ENCODE measurements around the gene TBL3.

The TBL3 gene

DNA sequence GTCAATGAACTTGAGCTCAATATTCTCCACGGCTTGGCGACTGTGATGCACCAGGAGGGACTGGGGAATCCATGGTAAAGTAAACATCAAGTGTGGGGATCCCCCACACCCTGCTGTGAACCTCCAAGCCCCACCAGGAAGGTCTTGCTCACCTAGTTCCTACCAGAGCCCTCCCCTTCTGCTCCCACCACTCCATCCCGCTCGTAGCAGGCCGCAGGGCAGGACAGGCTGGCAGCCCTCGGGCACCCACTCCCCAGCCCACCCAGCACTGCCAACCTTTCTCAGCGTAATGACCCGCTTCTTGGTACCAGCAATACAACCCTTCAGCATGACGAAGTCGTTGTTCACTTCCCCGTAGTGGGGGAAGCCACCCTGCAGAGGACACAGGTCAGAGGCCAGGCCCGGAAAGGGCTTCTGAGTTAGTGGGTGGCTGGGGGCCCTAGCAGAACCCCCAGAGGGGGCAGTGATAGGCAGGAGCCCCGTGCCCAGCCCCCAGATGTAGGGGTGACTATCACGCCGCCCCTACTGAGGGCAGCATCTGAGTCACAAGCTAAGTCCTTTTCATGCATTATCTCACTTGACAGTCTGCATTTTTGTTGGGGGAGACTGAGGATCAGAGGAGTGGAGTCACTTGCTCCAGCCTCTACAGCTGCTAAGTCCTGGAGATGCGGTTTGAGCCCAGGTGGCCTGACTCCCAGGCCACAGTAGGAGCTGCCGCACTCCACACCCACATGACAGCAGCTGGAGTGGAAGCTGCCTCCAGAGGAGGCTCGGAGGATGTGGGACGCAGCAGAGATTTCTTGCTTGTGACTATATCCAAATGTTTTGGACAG lies 26.1 kb upstream of the TBL3 start:
- no peak for TF ChIP-seq TAF1 (IDR thresholded peaks at IDR 0.05; ENCODE audit: borderline replicate concordance, insufficient read depth, low read length)
- TF ChIP-seq SIN3A (IDR thresholded peaks at IDR 0.05; ENCODE audit: borderline replicate concordance, insufficient read depth, low read length): no peak
- TF ChIP-seq FOXP2 (optimal IDR thresholded peaks at IDR 0.05; ENCODE audit: borderline replicate concordance, extremely low read depth, extremely low read length, insufficient read depth): no peak
- TF ChIP-seq, protein P1, sequence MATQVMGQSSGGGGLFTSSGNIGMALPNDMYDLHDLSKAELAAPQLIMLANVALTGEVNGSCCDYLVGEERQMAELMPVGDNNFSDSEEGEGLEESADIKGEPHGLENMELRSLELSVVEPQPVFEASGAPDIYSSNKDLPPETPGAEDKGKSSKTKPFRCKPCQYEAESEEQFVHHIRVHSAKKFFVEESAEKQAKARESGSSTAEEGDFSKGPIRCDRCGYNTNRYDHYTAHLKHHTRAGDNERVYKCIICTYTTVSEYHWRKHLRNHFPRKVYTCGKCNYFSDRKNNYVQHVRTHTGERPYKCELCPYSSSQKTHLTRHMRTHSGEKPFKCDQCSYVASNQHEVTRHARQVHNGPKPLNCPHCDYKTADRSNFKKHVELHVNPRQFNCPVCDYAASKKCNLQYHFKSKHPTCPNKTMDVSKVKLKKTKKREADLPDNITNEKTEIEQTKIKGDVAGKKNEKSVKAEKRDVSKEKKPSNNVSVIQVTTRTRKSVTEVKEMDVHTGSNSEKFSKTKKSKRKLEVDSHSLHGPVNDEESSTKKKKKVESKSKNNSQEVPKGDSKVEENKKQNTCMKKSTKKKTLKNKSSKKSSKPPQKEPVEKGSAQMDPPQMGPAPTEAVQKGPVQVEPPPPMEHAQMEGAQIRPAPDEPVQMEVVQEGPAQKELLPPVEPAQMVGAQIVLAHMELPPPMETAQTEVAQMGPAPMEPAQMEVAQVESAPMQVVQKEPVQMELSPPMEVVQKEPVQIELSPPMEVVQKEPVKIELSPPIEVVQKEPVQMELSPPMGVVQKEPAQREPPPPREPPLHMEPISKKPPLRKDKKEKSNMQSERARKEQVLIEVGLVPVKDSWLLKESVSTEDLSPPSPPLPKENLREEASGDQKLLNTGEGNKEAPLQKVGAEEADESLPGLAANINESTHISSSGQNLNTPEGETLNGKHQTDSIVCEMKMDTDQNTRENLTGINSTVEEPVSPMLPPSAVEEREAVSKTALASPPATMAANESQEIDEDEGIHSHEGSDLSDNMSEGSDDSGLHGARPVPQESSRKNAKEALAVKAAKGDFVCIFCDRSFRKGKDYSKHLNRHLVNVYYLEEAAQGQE (IDR thresholded peaks at IDR 0.05; ENCODE audit: insufficient read depth in 1 of 2, low read depth in 2 of 2, low read length in 2 of 2): no peak
- no peak for TF ChIP-seq POLR2AphosphoS5 (IDR thresholded peaks at IDR 0.05; ENCODE audit: low read depth, low read length)

DNA sequence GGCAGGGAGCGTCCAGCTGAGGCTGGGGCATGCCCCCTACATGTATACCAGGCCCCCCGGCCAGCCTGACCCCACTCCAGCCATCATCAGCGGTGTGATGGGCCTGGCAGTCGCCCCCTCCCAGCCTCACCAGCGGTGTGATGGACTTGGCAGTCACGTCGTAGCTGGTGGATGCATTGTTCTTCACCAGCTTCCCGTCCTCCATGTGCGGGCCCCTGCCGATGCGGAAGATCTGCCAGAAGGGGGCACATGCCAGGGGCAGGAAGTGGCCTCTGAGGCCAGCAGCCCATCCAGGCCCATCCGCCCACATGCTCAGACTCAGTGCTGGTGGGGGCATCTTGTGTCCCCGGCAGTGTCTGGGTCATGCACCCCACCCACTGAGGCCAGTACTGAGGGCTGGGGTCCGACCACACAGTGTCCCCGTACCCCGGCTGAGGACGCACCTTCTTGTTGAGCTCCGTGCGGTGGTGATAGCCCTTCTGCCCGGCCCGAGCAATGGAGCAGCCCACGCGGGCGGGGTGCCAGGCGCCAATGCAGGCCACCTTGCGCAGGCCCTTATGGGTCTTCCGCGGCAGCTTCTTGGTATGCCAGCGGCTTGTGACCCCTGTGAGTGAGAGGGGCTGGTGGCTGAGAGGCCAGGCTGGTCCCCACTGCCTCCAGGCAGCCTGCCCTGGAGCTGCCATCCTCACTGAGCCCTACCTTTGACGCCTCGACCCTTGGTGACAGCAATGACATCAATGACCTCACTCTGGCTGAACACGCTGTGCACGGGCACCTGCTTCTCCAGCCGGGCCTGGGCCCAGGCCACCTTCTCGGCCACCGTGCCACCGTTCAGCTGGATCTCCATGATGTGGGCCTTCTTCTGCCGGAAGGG lies 25.1 kb upstream of the TBL3 start:
- TF ChIP-seq POLR2AphosphoS5 (IDR thresholded peaks at IDR 0.05; ENCODE audit: low read depth, low read length): no peak
- no peak for TF ChIP-seq TAF1 (IDR thresholded peaks at IDR 0.05; ENCODE audit: borderline replicate concordance, insufficient read depth, low read length)
- TF ChIP-seq FOXP2 (optimal IDR thresholded peaks at IDR 0.05; ENCODE audit: borderline replicate concordance, extremely low read depth, extremely low read length, insufficient read depth): no peak
- no peak for TF ChIP-seq SIN3A (IDR thresholded peaks at IDR 0.05; ENCODE audit: borderline replicate concordance, insufficient read depth, low read length)
- TF ChIP-seq, protein P1 (IDR thresholded peaks at IDR 0.05; ENCODE audit: insufficient read depth in 1 of 2, low read depth in 2 of 2, low read length in 2 of 2): no peak

DNA sequence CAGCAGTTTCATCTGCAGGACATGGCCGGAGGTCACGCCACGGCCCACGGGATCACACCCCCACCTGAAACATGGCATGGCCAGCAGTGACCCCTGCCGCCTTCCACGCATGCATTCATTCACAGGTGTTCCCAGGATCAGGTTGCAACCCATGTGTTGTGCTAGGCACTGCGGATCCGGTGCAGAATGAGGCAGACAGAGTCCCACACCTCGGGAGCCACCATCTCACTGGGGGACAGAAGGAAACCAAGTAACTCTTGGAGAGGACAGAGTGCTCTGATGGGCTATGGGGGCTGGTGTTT lies 24.5 kb upstream of the TBL3 start:
- no peak for TF ChIP-seq FOXP2 (optimal IDR thresholded peaks at IDR 0.05; ENCODE audit: borderline replicate concordance, extremely low read depth, extremely low read length, insufficient read depth)
- no peak for TF ChIP-seq SIN3A (IDR thresholded peaks at IDR 0.05; ENCODE audit: borderline replicate concordance, insufficient read depth, low read length)
- no peak for TF ChIP-seq TAF1 (IDR thresholded peaks at IDR 0.05; ENCODE audit: borderline replicate concordance, insufficient read depth, low read length)
- TF ChIP-seq, protein P1 (IDR thresholded peaks at IDR 0.05; ENCODE audit: insufficient read depth in 1 of 2, low read depth in 2 of 2, low read length in 2 of 2): no peak
- no peak for TF ChIP-seq POLR2AphosphoS5 (IDR thresholded peaks at IDR 0.05; ENCODE audit: low read depth, low read length)

DNA sequence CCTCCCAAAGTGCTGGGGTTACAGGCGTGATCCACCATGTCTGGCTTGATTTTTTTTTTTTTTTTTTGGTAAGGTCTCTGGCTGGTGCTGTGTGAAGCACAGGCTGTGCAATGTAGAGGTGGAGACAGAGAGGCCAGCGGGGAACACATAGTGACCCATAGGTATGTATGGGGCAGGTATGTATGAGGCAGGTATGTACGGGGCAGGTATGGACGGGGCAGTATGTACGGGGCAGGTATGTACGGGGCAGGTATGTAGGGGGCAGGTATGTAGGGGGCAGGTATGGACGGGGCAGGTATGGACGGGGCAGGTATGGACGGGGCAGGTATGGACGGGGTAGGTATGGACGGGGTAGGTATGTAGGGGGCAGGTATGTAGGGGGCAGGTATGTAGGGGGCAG lies 22.3 kb upstream of the TBL3 start:
- TF ChIP-seq SIN3A (IDR thresholded peaks at IDR 0.05; ENCODE audit: borderline replicate concordance, insufficient read depth, low read length) (no peak), FOXP2 (optimal IDR thresholded peaks at IDR 0.05; ENCODE audit: borderline replicate concordance, extremely low read depth, extremely low read length, insufficient read depth) (no peak), POLR2AphosphoS5 (IDR thresholded peaks at IDR 0.05; ENCODE audit: low read depth, low read length) (no peak), TAF1 (IDR thresholded peaks at IDR 0.05; ENCODE audit: borderline replicate concordance, insufficient read depth, low read length) (no peak)
- TF ChIP-seq, protein P1 (IDR thresholded peaks at IDR 0.05; ENCODE audit: insufficient read depth in 1 of 2, low read depth in 2 of 2, low read length in 2 of 2): no peak
